Neuron (in vitro differentiated cells): ENCODE measurements around the gene SORBS2.

Source experiments
- H2AFZ ChIP-seq: one replicate; pipeline ENCODE4 v1.6.1; 2013; ENCODE audit warnings: low read depth, mild to moderate bottlenecking, inconsistent platforms, low read length, moderate library complexity
- H3K27me3 ChIP-seq: one replicate; pipeline ENCODE4 v1.6.1; 2013; ENCODE audit warnings: low read length; ENCODE audit not compliant: insufficient read depth
- H3K36me3 ChIP-seq: one replicate; pipeline ENCODE4 v1.6.1; 2013; ENCODE audit warnings: low read length; ENCODE audit not compliant: insufficient read depth
- H3K4me1 ChIP-seq: one replicate; pipeline ENCODE4 v1.6.1; 2013; ENCODE audit warnings: low read length; ENCODE audit not compliant: insufficient read depth
- H3K4me3 ChIP-seq: 2 replicates; pipeline ENCODE4 v1.5.1; 2013; ENCODE audit warnings: mild to moderate bottlenecking, low read length, moderate library complexity
- H3K9me3 ChIP-seq: one replicate; pipeline ENCODE4 v1.6.1; 2013; ENCODE audit warnings: low read length

Gene SORBS2

GRCh38 chr4:185772391-185773093 lies 39.5 kb downstream of the SORBS2 start:
- Histone ChIP-seq H2AFZ (no peak overlapping the region), H3K4me3 (no peak overlapping the region), H3K36me3 (peaks cover 21% of the 10 kb centered on the region), H3K9me3 (peaks cover 5% of the 10 kb centered on the region), H3K27me3 (no peaks in the 10 kb centered on the region), H3K4me1 (peaks cover 22% of the 10 kb centered on the region)

- no peaks in the 10 kb centered on the region for H3K27me3 ChIP-seq
- no peak overlapping the region for H3K4me3 ChIP-seq
- peaks cover 22% of the 10 kb centered on the region for H3K36me3 ChIP-seq
- H3K9me3 ChIP-seq, result peaks cover 5% of the 10 kb centered on the region
- H3K4me1 ChIP-seq, result peaks cover 22% of the 10 kb centered on the region
- no peak overlapping the region for H2AFZ ChIP-seq
Observed at GRCh38 chr4:185771711-185772390, 40.1 kb downstream of the SORBS2 start.

- H3K4me1 ChIP-seq, result no peaks in the 10 kb centered on the region
- peaks cover 5% of the 10 kb centered on the region for H3K9me3 ChIP-seq
- no peak overlapping the region for H3K4me3 ChIP-seq
- H3K27me3 ChIP-seq, result no peaks in the 10 kb centered on the region
- H2AFZ ChIP-seq, result no peak overlapping the region
- peaks cover 13% of the 10 kb centered on the region for H3K36me3 ChIP-seq
Observed at GRCh38 chr4:185767528-185767927, 44.5 kb downstream of the SORBS2 start.

GRCh38 chr4:185764876-185765275 lies 47.1 kb downstream of the SORBS2 start:
- Histone ChIP-seq H3K36me3 (peaks cover 5% of the 10 kb centered on the region), H3K4me1 (no peaks in the 10 kb centered on the region), H3K27me3 (no peaks in the 10 kb centered on the region), H3K4me3 (no peak overlapping the region), H2AFZ (no peak overlapping the region), H3K9me3 (peaks cover 2% of the 10 kb centered on the region)

GRCh38 chr4:185761352-185762235 lies 50.4 kb downstream of the SORBS2 start:
- H3K4me3 ChIP-seq, result no peak overlapping the region
- H3K27me3 ChIP-seq, result no peaks in the 10 kb centered on the region

GRCh38 chr4:185758807-185759206 lies 53.2 kb downstream of the SORBS2 start:
- Histone ChIP-seq H3K4me1 (peaks cover 8% of the 10 kb centered on the region), H3K36me3 (no peaks in the 10 kb centered on the region), H3K27me3 (no peaks in the 10 kb centered on the region), H2AFZ (no peak overlapping the region), H3K4me3 (no peak overlapping the region), H3K9me3 (no peaks in the 10 kb centered on the region)

More at GRCh38 chr4:185761352-185762235, 50.4 kb downstream of the SORBS2 start:
- Histone ChIP-seq H3K4me1 (no peaks in the 10 kb centered on the region), H3K9me3 (no peaks in the 10 kb centered on the region), H3K36me3 (no peaks in the 10 kb centered on the region), H2AFZ (no peak overlapping the region)

GRCh38 chr4:185755451-185755850 lies 56.5 kb downstream of the SORBS2 start:
- no peak overlapping the region for H2AFZ ChIP-seq

GRCh38 chr4:185754961-185755360 lies 57.0 kb downstream of the SORBS2 start:
- Histone ChIP-seq H2AFZ (no peak overlapping the region), H3K36me3 (no peaks in the 10 kb centered on the region), H3K4me1 (peaks cover 8% of the 10 kb centered on the region), H3K4me3 (no peak overlapping the region), H3K27me3 (no peaks in the 10 kb centered on the region), H3K9me3 (no peaks in the 10 kb centered on the region)

More at GRCh38 chr4:185755451-185755850, 56.5 kb downstream of the SORBS2 start:
- H3K36me3 ChIP-seq, result no peaks in the 10 kb centered on the region
- H3K27me3 ChIP-seq, result no peaks in the 10 kb centered on the region
- H3K9me3 ChIP-seq, result no peaks in the 10 kb centered on the region
- H3K4me3 ChIP-seq, result no peak overlapping the region
- H3K4me1 ChIP-seq, result peaks cover 8% of the 10 kb centered on the region

- Histone ChIP-seq H3K4me3 (no peak overlapping the region), H2AFZ (no peak overlapping the region), H3K4me1 (peaks cover 8% of the 10 kb centered on the region), H3K27me3 (no peaks in the 10 kb centered on the region), H3K9me3 (peaks cover 2% of the 10 kb centered on the region), H3K36me3 (no peaks in the 10 kb centered on the region)
Observed at GRCh38 chr4:185752872-185753271, 59.1 kb downstream of the SORBS2 start.

GRCh38 chr4:185749858-185750257 lies 62.1 kb downstream of the SORBS2 start:
- H3K4me3 ChIP-seq, result no peak overlapping the region
- peaks cover 14% of the 10 kb centered on the region for H3K4me1 ChIP-seq
- H3K27me3 ChIP-seq, result no peaks in the 10 kb centered on the region
- H3K9me3 ChIP-seq, result peaks cover 4% of the 10 kb centered on the region
- H2AFZ ChIP-seq, result no peak overlapping the region
- H3K36me3 ChIP-seq, result no peaks in the 10 kb centered on the region

GRCh38 chr4:185748901-185749390 lies 63.0 kb downstream of the SORBS2 start:
- no peak overlapping the region for H3K4me3 ChIP-seq
- peaks cover 4% of the 10 kb centered on the region for H3K9me3 ChIP-seq
- H2AFZ ChIP-seq, result no peak overlapping the region
- no peaks in the 10 kb centered on the region for H3K36me3 ChIP-seq
- H3K4me1 ChIP-seq, result peaks cover 12% of the 10 kb centered on the region
- no peaks in the 10 kb centered on the region for H3K27me3 ChIP-seq

GRCh38 chr4:185745891-185746290 lies 66.1 kb downstream of the SORBS2 start:
- Histone ChIP-seq H3K4me3 (no peak overlapping the region), H3K4me1 (peaks cover 12% of the 10 kb centered on the region), H3K27me3 (no peaks in the 10 kb centered on the region), H2AFZ (no peak overlapping the region), H3K9me3 (peaks cover 4% of the 10 kb centered on the region), H3K36me3 (no peaks in the 10 kb centered on the region)

GRCh38 chr4:185744946-185745345 lies 67.0 kb downstream of the SORBS2 start:
- Histone ChIP-seq H3K4me1 (peaks cover 17% of the 10 kb centered on the region), H3K9me3 (peaks cover 4% of the 10 kb centered on the region), H2AFZ (no peak overlapping the region), H3K4me3 (no peak overlapping the region), H3K36me3 (no peaks in the 10 kb centered on the region), H3K27me3 (no peaks in the 10 kb centered on the region)
